Heart left ventricle (tissue), 13 donors: ENCODE results near the gene MEPE.

Experiments
- POLR2A ChIP-seq, 2 donors: fragments of 450-650 bp; IDR thresholded peaks; one replicate each; pipeline ENCODE4 v1.6.1; 2017; ENCODE audit warnings: antibody characterized with exemption in 2 of 2, mild to moderate bottlenecking in 2 of 2, moderate library complexity in 2 of 2
- TF ChIP-seq, protein P1 (sequence below), 12 donors: fragments of 200-600 bp; sonication (generic) in 4 of 12; IDR thresholded peaks; one replicate each; pipeline versions ENCODE4 v1.5.0 to v1.8.0; 2018 to 2022; ENCODE audit warnings: antibody characterized with exemption in 12 of 12, mild to moderate bottlenecking in 5 of 12
- donor health status: ischemic (EF 13 %, LVEDD 7.1; RV severe dilation, severe dysfunction).
- donor health status: DM: no; HTN: yes; CAD: no.
- donor health status: DM: no; HTN: no; CAD: no.
- donor health status: ischemic (EF 25% LVEDD 6.9; RV normal size, moderate dysfunction).
- donor health status: ischemic (EF 25% LVEDD 5.7; RV mildly dilated, moderate dysfunction).
- donor health status: ischemic (EF 35%, LVEDD 5.7; RV mildly dilated, moderate dysfunction).
- donor health status: nonischemic (EF 11% LVEDD 7.7; RV severe dilation, severe dysfunction).
- donor health status: DM: yes; HTN: yes; CAD: no.
- donor health status: PGD.
- donor health status: ischemic (EF 29% LVEDD 5.4; RV normal size, mild dysfunction).
- donor health status: nonischemic (EF 23%, LVEDD 6.1; RV moderate dilation, normal function).

DNA sequence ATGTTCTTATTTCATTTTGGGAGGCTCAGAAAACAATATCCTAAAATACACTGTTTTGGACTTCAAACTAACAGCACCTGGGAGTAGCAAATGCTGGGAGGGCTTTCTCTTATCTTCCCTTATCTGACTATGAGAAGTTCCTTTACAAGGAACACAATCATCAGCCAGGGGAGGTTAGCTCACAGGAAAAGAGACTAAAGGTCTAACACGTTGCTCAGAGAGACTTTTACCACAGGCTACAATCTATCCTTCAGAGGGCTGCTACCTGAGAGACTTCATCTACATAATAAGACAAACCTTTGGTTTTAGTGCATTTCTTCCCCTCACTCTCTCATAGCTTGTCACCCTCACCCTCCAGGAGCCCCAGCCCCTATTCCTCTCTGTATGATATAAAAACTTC is 35.8 kb downstream of the MEPE start:
- TF ChIP-seq, protein P1, sequence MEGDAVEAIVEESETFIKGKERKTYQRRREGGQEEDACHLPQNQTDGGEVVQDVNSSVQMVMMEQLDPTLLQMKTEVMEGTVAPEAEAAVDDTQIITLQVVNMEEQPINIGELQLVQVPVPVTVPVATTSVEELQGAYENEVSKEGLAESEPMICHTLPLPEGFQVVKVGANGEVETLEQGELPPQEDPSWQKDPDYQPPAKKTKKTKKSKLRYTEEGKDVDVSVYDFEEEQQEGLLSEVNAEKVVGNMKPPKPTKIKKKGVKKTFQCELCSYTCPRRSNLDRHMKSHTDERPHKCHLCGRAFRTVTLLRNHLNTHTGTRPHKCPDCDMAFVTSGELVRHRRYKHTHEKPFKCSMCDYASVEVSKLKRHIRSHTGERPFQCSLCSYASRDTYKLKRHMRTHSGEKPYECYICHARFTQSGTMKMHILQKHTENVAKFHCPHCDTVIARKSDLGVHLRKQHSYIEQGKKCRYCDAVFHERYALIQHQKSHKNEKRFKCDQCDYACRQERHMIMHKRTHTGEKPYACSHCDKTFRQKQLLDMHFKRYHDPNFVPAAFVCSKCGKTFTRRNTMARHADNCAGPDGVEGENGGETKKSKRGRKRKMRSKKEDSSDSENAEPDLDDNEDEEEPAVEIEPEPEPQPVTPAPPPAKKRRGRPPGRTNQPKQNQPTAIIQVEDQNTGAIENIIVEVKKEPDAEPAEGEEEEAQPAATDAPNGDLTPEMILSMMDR (IDR thresholded peaks at IDR 0.05): no peak
- no peak for TF ChIP-seq POLR2A (IDR thresholded peaks at IDR 0.05)
